T1000 (cell line): ENCODE results near the gene ATXN1L.
"Not testable (repeated sequence)": the region's sequence is repeated elsewhere in the genome, so short reads cannot be mapped to it uniquely, and the experiment has no call there.

ENCODE experiments used
- DNase-seq: peaks from one replicate; lab custom pipeline; 2025; ENCODE audit warnings: mixed read lengths; lab: John Stamatoyannopoulos, UW

ATXN1L gene

GRCh38 chr16:71853413-71853812 is 7.6 kb downstream of the ATXN1L start:
- DNase-seq, result no peak

DNA sequence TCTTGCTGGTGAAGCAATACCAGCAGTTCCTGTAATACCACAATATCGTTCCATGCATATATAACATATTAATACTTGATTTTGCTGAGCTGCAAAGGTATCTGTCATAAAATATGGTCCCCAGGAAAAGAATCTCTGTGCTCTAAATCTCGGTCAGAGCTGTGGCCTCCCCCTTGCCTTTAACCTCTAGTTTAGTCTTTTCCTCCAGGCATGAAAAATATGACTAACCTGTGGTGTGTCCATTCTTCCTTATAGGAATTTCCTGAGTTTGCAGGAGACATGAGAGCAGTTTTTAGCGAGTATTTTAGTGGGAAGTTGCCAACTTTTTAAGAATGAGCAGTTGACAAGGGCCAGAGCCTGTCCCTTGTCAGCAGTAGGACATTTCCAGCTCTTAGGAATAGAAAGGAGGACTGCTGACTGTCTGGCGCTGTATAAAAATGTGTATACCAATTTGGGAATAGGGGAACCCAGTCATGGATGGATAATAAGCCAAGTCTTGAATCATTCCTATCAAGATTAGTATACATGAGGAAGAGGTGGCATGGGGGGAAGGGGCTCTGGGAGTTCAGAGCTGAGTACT is 8.7 kb downstream of the ATXN1L start:
- no peak for DNase-seq

DNA sequence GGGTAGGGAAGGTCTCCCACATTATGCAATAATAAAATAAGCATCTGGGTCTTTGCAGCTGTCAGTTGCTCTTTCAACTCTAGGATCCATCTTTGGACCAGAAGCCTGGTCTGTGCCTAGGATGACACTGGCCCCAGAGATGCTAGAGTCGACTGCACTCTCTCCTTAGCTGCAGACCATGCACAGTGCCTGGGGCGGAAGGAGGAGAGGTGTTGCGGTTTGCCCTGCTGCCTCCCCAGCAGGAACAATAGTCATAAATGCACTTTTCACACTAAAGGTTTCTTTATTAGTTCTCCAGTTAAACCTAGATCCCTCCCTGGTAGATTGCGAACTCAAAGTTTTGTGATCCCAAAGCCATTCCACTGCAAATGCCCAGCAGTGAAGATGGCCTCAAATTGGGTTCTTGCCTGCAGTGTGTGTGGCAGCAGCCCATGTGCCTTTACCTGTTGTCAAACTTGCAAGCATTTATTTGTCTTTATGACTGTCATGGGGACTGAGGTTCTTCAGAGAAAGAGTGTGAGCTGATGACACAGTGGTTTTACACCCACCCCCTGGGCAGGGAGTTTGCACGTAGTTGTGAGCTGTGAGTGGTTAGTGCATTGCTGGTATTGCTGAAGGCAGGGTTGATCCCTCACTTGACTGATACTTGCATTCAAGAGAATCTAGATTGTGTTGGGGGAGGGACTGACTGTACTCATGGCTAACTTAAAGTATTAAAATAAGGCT is 10.3 kb downstream of the ATXN1L start:
- DNase-seq, result no peak

DNA sequence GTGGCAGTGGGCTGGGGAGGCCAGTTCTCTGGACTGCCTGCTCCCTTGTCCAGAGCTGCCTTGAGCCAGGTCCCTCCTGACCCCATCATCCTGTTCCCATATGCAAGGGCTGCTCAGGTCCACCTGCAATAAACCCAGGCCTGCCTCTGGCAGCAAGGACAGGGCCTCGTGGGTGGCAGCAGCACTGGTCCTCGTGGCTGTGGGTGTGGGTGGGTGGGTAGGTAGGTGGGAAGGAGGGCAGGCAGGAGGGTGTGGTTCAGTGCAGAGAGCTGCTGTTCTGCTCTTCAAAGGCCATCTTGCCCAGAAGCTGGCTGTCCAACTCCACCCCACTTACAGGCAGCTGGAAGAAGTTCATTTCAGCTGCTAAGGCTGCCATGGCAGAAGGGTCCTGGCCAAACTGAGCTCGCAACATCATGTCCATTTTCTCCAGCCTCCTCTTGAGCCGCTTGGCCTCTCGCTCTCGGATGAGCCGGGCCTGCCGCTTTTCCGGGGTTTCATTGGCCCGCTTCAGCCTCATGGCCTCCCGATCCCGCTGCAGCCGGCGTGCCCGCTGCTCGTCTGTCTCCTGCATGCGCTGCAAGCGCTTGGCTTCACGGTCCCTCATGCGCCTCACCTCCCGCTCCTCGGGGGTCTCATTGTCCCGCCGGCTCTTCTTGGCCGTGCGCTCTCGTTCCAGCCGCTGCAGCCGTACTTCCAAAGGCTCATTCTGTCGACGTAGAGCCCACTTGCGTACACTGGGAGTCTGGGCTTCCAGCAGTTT is 14.2 kb downstream of the ATXN1L start:
- DNase-seq, result no peak

DNA sequence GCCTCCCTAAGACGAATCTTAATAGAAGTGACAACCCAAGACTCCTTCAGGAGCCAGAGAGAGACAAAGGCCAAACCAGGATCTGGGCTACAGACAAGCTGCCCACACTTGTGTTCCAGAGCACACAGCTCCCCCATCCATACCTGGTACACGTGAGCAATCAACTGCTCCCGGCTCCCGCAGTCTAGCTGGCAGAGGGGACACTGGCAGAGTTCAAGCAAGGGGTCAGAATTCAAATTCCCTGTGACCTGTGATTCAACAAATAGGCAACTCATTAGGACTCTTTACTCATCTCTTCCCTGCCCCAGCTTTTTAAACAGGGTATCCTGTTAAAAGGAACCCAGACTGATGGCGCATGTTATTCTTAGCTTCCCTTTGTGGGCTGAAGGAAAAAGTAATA is 18.2 kb downstream of the ATXN1L start:
- DNase-seq, result no peak

DNA sequence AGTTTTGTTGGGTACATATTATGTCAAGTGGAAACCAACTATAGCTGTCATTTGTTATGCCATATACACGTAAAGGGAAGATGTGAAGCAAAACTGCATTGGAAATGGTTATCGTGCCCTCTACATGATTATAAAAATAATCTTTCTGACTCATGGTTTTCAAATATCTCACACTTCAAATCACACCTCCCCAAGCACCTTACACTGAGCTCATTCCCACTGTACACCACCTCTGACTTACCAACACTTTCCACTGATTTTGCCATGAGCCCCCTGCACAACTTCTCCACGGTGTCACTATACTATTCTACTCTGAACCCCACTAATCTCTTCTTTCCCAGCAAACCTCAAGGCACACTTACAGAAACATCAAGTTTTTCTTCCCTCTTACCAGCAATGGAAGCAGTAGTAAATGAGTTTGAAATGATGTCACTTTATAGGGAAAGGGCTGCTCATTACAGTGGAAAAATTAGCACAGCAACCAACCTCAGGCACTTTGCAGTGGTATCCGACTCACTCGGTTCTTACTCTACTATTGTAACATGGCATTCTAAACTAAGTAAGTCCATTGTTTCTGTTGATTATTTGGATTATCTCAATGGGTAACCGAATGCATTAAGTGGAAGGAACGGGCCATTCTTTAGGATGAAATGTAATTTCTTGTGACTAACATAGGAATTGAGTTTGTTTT is 19.5 kb downstream of the ATXN1L start:
- DNase-seq, result no peak

GRCh38 chr16:71867175-71867574 is 21.4 kb downstream of the ATXN1L start:
- not testable (repeated sequence) for DNase-seq

DNA sequence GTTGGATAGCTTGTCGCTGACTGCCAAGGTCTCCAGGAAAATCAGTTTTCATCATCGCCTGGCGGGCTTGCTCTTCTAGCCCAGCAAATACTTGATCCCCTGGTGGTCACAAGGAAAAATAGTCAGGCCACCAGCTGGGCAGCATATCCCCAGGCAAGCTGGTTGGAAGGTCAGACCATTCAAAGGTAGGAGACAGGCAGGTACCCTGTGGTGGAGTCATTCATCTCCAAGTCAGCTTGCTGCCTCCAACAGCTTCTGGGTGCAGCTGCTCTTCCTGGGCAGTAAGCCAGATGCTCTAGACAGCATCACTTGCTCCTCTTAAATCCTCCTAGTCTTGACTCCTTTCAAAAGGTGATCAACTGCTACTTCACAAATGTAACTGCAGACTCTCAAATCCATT is 22.2 kb downstream of the ATXN1L start:
- DNase-seq, result no peak

- no peak for DNase-seq
Observed at GRCh38 chr16:71869089-71869488, 23.3 kb downstream of the ATXN1L start.

DNA sequence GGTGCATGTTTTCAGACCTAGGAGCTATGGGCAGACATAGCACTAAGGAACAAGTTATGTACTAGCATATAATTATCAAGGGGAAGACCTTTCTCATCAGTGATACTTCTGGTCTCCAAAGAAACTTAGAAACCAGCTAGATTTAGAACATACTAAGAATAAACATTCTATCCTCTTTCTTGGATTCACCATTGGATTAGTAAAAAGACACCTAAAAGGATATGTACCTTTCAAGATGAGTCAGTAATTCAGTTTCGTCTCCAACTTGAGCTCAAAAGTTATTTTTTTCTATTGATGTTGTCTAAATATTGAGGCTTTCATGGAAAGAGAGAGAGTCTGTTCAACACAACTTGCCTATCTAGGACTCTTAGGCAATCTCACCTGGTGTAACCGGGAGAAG is 25.0 kb downstream of the ATXN1L start:
- no peak for DNase-seq

DNA sequence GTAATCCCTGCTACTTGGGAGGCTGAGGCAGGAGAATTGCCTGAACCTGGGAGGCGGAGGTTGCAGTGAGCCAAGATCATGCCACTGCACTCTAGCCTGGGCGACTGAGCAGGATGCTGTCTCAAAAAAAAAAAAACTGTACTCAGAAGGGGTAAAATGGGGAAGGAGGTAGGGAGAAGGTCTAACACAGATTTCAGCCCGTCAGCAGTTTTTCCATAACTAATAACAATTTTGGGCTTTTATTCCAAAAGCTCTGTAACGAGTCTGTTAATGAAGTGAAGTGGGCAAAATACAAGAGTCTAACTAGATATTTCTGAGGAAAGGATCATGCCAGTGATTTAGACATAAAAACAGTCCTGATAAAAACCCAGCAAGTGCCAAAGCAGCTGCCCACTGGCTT is 27.4 kb downstream of the ATXN1L start:
- no peak for DNase-seq

DNA sequence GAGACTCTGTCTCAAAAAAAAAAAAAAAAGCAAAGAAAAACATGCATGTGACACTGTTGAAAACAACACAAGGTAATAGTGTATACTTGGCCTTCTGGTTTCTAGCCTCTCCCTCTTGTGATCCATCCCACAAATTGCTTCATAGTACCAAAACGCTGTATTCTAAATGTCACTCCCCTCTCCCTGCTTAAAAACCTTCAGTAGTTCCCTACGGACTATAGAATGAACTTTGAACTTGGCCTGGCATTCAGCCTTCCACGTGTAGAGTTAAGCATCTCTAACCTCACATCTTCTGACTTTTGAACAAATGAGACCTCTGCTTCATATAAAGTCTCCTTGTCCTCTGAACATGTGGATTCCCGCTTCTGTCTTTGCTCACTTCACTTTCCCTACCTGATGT is 33.1 kb downstream of the ATXN1L start:
- DNase-seq, result no peak

DNA sequence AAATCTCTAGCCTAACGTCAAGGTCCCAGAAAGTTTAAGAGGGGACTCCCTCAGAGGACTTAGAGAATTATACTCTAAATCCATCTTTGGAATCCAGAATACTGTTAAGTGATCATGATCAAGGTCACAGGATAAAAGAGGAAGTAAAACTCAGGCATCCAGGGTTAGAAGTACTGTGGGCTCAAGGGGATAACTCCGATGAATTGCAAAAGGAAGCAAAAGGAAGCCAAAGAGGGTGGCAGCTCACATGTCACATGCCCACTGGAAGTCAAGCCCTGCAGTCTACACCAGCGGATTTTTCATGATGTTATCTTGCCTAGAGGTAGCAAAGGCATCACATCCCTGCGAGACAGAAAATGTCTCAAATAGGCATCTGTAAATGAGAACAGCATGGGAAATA is 34.4 kb downstream of the ATXN1L start:
- DNase-seq, result no peak

DNA sequence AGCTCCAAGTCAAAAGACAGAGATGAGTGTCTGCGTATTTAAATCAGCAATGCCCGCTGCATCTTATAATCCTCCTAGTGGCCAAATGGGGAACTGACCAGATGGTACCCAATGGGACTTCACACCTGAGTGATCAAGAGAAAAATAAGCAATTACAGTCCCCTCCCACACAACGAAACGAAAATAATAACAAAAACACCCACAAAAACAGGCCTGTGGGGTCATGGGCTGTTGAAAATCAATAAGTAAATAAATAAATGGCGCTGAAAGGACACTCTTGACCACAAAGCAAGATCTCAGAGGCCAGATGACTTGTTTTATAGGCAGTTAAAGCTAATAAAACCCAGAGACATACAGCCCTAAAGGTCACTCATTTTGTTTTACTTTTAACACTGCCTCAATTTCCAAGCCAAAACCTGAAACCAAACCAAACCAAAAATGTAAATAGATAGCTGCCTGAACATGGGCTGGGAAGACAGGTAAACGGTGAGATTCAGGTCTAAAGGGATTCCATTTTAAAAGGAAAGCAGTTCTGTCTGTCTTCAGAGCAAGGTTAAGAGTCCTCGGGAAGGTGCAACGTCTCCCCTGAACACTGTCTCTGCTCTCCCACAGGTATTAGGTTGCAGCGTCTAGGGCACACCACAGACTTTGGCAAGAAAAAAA is 36.9 kb downstream of the ATXN1L start:
- peak; percentile 3 for DNase-seq

GRCh38 chr16:71883168-71883848 is 37.5 kb downstream of the ATXN1L start:
- DNase-seq, result no peak

GRCh38 chr16:71883849-71884638 is 38.3 kb downstream of the ATXN1L start, which contains the start of gene ZNF821:
Gene ZNF821, minus strand, starts transcription at chr16:71884182. Its CDS starts 4,236 bp downstream, at chr16:71879946.
- peak; percentile 40 for DNase-seq

DNA sequence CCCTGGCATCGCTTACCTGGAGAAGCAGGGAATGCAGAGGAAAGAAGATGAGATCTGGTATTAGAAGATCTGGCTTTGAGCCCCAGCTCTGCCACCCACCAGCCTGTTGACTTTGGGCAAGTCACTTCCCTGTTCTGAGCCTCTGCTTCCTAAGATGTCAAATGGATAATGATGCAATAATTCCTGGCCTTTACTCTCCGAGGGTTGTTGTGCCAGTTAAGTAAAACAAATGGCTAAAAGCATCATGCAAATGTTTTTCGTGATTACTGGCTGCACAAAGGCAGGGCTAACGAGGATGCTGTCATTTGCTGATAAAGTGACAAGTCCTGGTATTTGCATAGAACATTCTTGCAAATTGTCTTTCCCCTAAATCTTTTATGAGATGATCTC is 39.5 kb downstream of the ATXN1L start:
- DNase-seq, result no peak

DNA sequence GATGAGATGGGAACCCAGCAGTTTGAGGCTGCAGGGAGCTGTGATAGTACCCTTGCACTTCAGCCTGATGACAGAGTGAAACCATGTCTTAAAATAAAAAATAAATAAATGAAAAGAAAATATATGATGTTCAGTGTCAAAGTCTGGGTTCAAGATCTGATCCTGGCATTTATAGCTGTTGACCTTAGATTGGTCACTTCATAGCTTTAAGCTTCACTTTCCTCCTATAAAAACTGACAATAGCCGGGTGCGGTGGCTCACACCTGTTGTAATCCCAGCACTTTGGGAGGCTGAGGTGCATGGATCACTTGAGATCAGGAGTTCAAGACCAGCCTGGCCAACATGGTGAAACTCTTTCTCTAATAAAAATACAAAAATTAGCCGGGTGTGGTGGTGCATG is 43.4 kb downstream of the ATXN1L start:
- DNase-seq, result no peak

- DNase-seq, result no peak
Observed at GRCh38 chr16:71893888-71894228, 48.1 kb downstream of the ATXN1L start.

DNA sequence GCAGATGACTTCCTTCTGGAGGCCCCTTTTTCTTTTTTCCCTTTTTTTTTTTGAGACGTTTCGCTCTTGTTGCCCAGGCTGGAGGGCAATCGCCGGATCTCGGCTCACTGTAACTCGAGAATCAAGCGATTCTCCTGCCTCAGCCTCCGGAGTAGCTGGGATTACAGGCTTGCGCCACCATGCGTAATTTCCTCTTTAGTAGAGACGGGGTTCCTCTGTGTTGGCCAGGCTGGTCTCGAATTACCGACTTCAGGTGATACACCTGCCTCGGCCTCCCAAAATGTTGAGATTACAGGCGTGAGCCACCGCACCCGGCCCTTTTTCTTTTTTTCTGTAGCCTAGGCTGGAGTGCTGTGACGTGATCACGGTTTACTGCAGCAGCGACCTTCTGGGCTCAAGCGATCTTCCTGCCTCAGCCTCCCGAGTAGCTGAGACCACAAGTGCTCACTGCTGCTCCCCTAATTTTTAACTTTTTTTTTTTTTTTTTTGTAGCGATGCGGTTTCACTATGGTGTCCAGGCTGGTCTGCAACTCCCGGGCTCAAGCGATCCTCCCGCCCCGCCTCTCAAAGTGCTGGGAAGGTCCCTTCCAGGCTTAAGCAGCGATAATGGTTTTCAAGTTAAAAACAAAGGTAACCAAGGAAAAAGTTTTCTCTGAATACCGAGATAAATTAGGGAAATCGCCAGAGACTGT is 48.6 kb downstream of the ATXN1L start:
- peak; percentile 15 for DNase-seq
